Measurements from ENCODE around the gene CALR.
"Not testable (repeated sequence)": the region's sequence is repeated elsewhere in the genome, so short reads cannot be mapped to it uniquely, and the experiment has no call there.

CALR gene

GRCh38 chr19:12953799-12954611, 15.6 kb downstream of the CALR start:
- DNase-seq = peak; percentile 41 to 70 (median 56)

GRCh38 chr19:12954612-12954962, 16.2 kb downstream of the CALR start:
- no peak for DNase-seq

- DNase-seq = not testable (repeated sequence)
These were observed 17.2 kb downstream of the CALR start for GRCh38 chr19:12955575-12955974.

GRCh38 chr19:12955996-12956395, 17.6 kb downstream of the CALR start:
- DNase-seq = no peak

GRCh38 chr19:12956446-12957388, 18.3 kb downstream of the CALR start, which contains the start of gene GADD45GIP1:
TSS of gene GADD45GIP1 (minus strand) at chr19:12957223. CDS start at chr19:12957212, 11 bp downstream.
- peak; percentile 76 to 92 (median 85) for DNase-seq

GRCh38 chr19:12957389-12957952, 19.1 kb downstream of the CALR start:
- DNase-seq = peak in 1 of 3 donors; percentile 23

GRCh38 chr19:12959481-12959880, 21.1 kb downstream of the CALR start:
- DNase-seq = no peak

GRCh38 chr19:12965017-12965811, 26.8 kb downstream of the CALR start:
- peak; percentile 80 to 90 (median 86) for DNase-seq

- DNase-seq = no peak
These were observed 27.4 kb downstream of the CALR start for GRCh38 chr19:12965812-12966135.

- peak in 1 of 3 donors; percentile 18 for DNase-seq
These were observed 29.5 kb downstream of the CALR start for GRCh38 chr19:12967907-12968306.

GRCh38 chr19:12969292-12969988, 31.0 kb downstream of the CALR start, which contains the start of gene DAND5:
TSS of gene DAND5 (plus strand) at chr19:12969576. CDS start at chr19:12969661, 85 bp downstream.
- DNase-seq = no peak

- DNase-seq = no peak
These were observed 31.8 kb downstream of the CALR start for GRCh38 chr19:12970070-12970820.

GRCh38 chr19:12973236-12973635, 34.8 kb downstream of the CALR start:
- no peak for DNase-seq

GRCh38 chr19:12974301-12975220, 36.2 kb downstream of the CALR start:
- peak in 1 of 3 donors; percentile 28 for DNase-seq

GRCh38 chr19:12975221-12975741, 36.9 kb downstream of the CALR start:
- no peak for DNase-seq

- DNase-seq = not testable (repeated sequence)
These were observed 37.7 kb downstream of the CALR start for GRCh38 chr19:12976109-12976508.

GRCh38 chr19:12979974-12980373, 41.6 kb downstream of the CALR start:
- no peak for DNase-seq

GRCh38 chr19:12982648-12983047, 44.2 kb downstream of the CALR start:
- DNase-seq = no peak

GRCh38 chr19:12983091-12983490, 44.7 kb downstream of the CALR start:
- no peak for DNase-seq

All from suppressor macrophage treated with lipopolysaccharide for 1 hour (primary cell).